GM23248 (cell line): ENCODE results near the gene HLX.

ENCODE experiments used
- EZH2 ChIP-seq: fragments of 200-600 bp; sonication (generic); IDR thresholded peaks from 2 replicates; pipeline ENCODE4 v1.6.1; 2018; ENCODE audit warnings: antibody characterized with exemption, mild to moderate bottlenecking; ENCODE audit not compliant: insufficient read depth, poor library complexity, severe bottlenecking
- EZH2phosphoT487 ChIP-seq: fragments of 200-600 bp; sonication (generic); IDR thresholded peaks from 2 replicates; pipeline ENCODE4 v1.6.1; 2018; ENCODE audit warnings: antibody characterized with exemption, moderate library complexity, mild to moderate bottlenecking, low read depth; ENCODE audit not compliant: insufficient read depth

DNA sequence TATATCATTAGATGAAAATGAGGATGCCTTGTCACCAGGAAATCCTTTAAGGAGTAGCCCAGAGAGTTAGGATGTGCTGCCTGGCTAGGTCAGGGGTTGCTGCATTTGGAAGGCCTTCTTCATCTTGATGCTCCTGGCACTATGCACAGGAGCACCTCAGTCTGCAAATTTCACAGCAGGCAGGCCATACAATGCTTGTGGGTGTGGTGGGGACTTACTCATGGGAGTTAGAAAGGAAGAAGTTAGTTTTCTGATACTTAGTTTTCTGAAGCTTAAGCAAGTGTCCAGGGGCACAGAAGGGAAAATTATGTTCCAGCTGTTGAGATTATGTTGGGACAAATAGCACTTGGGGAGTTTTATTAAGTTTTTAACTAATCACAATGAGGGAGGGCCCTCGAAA lies 11.4 kb downstream of the HLX start:
- no peak for TF ChIP-seq EZH2
- no peak for TF ChIP-seq EZH2phosphoT487
